ENCODE measurements around the gene AHNAK.

The AHNAK gene

GRCh38 chr11:62540804-62541701 lies 5.6 kb downstream of the AHNAK start:
- TF ChIP-seq TCF12 (IDR thresholded peaks at IDR 0.05; ENCODE audit: low read depth) (no peak), TEAD4 (IDR thresholded peaks at IDR 0.05) (no peak), NFIC (IDR thresholded peaks at IDR 0.05) (no peak), CREB1 (IDR thresholded peaks at IDR 0.05; ENCODE audit: low read depth) (no peak), FOXM1 (IDR thresholded peaks at IDR 0.05; ENCODE audit: borderline replicate concordance, low read depth) (no peak), CEBPB (IDR thresholded peaks at IDR 0.05) (no peak), EGR1 (IDR thresholded peaks at IDR 0.05) (no peak), ZBTB7A (IDR thresholded peaks at IDR 0.05; ENCODE audit: low read depth) (no peak)
- TF ChIP-seq, protein P1, sequence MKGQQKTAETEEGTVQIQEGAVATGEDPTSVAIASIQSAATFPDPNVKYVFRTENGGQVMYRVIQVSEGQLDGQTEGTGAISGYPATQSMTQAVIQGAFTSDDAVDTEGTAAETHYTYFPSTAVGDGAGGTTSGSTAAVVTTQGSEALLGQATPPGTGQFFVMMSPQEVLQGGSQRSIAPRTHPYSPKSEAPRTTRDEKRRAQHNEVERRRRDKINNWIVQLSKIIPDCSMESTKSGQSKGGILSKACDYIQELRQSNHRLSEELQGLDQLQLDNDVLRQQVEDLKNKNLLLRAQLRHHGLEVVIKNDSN (IDR thresholded peaks at IDR 0.05) = no peak
- TF ChIP-seq, protein P2, sequence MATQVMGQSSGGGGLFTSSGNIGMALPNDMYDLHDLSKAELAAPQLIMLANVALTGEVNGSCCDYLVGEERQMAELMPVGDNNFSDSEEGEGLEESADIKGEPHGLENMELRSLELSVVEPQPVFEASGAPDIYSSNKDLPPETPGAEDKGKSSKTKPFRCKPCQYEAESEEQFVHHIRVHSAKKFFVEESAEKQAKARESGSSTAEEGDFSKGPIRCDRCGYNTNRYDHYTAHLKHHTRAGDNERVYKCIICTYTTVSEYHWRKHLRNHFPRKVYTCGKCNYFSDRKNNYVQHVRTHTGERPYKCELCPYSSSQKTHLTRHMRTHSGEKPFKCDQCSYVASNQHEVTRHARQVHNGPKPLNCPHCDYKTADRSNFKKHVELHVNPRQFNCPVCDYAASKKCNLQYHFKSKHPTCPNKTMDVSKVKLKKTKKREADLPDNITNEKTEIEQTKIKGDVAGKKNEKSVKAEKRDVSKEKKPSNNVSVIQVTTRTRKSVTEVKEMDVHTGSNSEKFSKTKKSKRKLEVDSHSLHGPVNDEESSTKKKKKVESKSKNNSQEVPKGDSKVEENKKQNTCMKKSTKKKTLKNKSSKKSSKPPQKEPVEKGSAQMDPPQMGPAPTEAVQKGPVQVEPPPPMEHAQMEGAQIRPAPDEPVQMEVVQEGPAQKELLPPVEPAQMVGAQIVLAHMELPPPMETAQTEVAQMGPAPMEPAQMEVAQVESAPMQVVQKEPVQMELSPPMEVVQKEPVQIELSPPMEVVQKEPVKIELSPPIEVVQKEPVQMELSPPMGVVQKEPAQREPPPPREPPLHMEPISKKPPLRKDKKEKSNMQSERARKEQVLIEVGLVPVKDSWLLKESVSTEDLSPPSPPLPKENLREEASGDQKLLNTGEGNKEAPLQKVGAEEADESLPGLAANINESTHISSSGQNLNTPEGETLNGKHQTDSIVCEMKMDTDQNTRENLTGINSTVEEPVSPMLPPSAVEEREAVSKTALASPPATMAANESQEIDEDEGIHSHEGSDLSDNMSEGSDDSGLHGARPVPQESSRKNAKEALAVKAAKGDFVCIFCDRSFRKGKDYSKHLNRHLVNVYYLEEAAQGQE (IDR thresholded peaks at IDR 0.05; ENCODE audit: low read depth) = no peak

DNA sequence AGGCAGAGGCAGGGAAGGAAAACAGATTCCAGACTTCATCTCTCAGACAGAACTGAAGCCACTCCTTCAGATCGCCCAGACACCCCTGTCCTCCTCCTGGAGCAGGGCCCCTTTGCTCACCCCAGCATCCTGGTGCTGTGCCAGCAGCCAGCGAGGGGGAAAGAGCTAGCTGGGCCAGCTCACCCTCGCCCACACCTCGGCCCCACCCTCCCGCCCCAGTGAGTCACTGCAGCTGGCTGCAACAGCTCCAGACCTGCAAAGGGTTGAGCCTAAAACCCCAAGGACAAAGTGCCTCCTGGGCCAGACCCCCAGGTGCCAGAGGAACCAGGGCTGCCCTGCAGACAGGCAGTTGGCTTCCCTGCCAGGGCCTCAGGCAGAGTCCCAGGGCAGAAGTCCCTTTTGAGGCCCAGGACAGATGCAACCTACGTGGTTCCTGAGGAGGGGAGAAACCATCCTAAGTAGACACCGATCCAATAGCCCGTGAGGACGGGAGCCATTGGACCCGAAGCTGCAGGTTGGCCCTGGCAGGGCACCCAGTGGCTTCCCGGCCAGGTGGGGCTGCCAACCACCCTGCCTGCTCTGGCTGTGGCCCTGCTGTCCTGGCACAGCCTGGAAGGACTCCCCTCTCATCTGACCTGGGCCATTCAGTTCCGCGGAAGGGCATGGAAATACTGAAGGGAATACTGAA lies 7.2 kb downstream of the AHNAK start:
- no peak for TF ChIP-seq MAX (IDR thresholded peaks at IDR 0.05)
- 0 out of 2 replicates have a peak, but pooled peaks have one; percentile 22 for TF ChIP-seq ZBTB7A (IDR thresholded peaks at IDR 0.05; ENCODE audit: low read depth)
- TF ChIP-seq RAD21 (IDR thresholded peaks at IDR 0.05; ENCODE audit: low read depth) = 0 out of 2 replicates have a peak, but pooled peaks have one; percentile 1
- peak; percentile 84 for TF ChIP-seq NFIC (IDR thresholded peaks at IDR 0.05)

DNA sequence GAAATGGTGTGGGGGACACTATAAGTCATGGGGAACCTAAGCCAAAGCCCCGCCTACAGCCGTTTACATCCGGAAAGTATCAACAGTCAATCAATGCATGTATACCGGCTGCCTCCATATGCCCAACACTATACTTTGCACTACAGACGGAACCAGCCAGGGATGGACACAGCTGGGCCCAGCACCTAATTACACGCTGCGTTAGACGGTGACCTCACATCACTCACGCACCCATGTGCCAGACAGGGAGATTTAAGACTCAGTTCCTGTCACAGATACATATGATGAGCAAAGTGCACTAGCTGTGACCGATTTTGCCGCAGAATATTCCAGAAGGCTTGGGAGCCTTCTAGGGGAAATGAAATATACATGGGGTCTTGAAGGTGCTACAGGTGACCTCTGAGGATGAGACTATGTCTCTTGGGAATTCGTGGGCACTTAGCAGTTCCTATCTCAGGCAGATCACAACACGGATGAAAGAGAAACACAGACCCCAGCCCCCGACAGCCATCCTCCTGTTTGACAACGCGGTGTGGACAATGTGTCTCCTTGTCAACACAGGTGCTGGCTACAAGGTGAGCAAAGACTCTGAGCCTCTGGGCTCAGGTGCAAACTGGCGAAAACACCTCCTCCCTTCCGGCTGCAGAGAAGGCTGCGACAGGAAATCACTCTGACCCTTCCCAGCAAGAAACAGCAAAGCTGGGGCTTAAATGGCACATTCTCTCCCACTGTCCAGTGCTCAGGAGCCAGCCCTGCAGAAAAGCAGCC lies 8.0 kb downstream of the AHNAK start:
- TF ChIP-seq ZBTB7A (IDR thresholded peaks at IDR 0.05; ENCODE audit: low read depth) (0 out of 2 replicates have a peak, but pooled peaks have one; percentile 19), YY1 (IDR thresholded peaks at IDR 0.05; ENCODE audit: low read depth) (no peak)

DNA sequence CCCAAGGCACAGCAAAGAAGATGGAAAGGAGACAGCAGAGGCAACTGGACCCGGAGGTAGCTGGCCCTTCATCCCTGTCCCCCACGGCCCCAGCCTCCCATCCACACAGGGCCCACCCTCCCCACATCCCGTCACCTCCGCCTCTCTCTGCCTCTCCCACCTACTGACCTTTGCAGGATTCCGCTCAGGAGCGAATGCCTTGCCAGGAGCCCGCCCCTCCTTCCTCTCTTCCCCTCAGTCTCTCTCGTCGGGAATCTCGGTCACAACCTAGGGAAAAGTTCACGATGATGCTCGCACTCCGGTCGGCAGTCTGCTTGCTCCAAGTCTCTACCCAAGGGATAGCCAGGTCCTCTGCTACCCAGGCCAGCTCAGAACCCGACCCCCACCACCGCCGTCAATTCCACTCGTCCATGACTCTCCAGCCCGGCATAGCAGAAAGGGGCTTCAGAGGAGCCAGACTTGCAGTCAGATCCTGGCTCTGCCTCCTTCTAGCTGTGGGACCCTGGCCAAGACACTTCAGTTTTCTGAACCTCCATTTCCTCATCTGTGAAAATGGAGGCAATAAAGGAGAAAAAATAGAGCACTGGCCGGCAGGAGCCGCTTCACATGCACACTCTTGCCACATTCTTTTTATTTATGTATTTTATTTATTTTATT lies 10.2 kb downstream of the AHNAK start:
- TF ChIP-seq, protein P1 (IDR thresholded peaks at IDR 0.05) = no peak
- TF ChIP-seq ZBTB7A (IDR thresholded peaks at IDR 0.05; ENCODE audit: low read depth) (no peak), CREB1 (IDR thresholded peaks at IDR 0.05; ENCODE audit: low read depth) (no peak), RAD21 (IDR thresholded peaks at IDR 0.05; ENCODE audit: low read depth) (no peak), TCF12 (IDR thresholded peaks at IDR 0.05; ENCODE audit: low read depth) (no peak), MAX (IDR thresholded peaks at IDR 0.05) (no peak), YY1 (IDR thresholded peaks at IDR 0.05; ENCODE audit: low read depth) (no peak)
- TF ChIP-seq, protein P2 (IDR thresholded peaks at IDR 0.05; ENCODE audit: low read depth) = no peak

DNA sequence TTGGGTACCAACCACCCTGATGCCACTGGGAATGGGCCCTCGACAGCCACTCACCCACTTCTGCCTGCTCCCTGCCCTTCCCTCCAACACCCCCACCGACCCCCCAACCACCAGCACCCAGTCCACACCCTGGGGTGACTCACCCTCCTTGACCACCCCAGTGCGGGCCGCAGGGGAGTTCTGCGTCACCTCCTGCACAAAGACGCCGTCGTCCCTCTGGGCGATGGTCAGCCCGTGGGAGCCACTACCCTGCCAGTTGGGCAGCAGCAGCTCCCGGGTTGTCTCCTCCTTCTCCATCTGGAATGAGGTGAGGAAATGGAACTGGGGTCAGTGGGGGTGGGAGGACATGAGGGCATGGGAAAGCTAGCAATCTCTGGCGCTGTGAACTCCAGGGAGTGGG lies 10.8 kb downstream of the AHNAK start:
- no peak for TF ChIP-seq EGR1 (IDR thresholded peaks at IDR 0.05)
- TF ChIP-seq RAD21 (IDR thresholded peaks at IDR 0.05; ENCODE audit: low read depth) = no peak

All from Ishikawa (cell line).